K562 (cell line): ENCODE data around the gene SYT1. TPM values are rescaled to one million over a fixed set of nuclear protein-coding genes. Genes with fewer than 3 reads are reported as not detected.
"Not testable (repeated sequence)": the region's sequence is repeated elsewhere in the genome, so short reads cannot be mapped to it uniquely, and the experiment has no call there.

Experiments
- ATAC-seq: fragments of 200-7000 bp; cut with Tn5 transposase; 3 replicates; pipeline ENCODE4 v1.9.1; 2020; ENCODE audit warnings: moderate library complexity
- BruUV-seq: library from RNA; stranded (reverse); fragments of 400-500 nt; replicated peaks from 2 replicates; lab custom pipeline; 2021; lab: Mats Ljungman, UMichigan
- CTCF ChIA-PET: fragments of 300-600 bp; formaldehyde crosslinking; extraction: SDS; loops from one replicate; lab custom pipeline; 2021; ENCODE audit warnings: low intra/inter-chr PET ratio; lab: Yijun Ruan, JAX
- POLR2A ChIA-PET: fragments of 300-600, 350-650 bp; sonication (Branson Sonifier 250); formaldehyde crosslinking; extraction: SDS; loops from one replicate; lab custom pipeline; 2021; ENCODE audit warnings: antibody characterized with exemption, inconsistent platforms; lab: Yijun Ruan, JAX
- DNase-seq, 4 experiments: peaks; one replicate each; pipeline versions ENCODE4 v3.0.0 to v3.0.0-alpha.2; 2011 to 2018; ENCODE audit warnings: low spot score in 3 of 4, mixed read lengths in 3 of 4; ENCODE audit errors: extremely low read depth in 1 of 4
- FAIRE-seq: peaks from 2 replicates; lab custom pipeline; 2011; peaks lifted over from hg19 to GRCh38; lab: Jason Lieb, UNC
- H2AFZ ChIP-seq: 2 replicates; pipeline ENCODE4 v1.6.0; 2011; ENCODE audit warnings: low read depth, low read length, control low read depth, inconsistent platforms
- H3K27ac ChIP-seq: fragments of 200-600 bp; 3 replicates; pipeline ENCODE4 v1.8.0; 2011; ENCODE audit warnings: low read depth, mild to moderate bottlenecking, control low read depth, inconsistent platforms, low read length, moderate library complexity, mixed read lengths; ENCODE audit errors: extremely low read depth
- H3K27me3 ChIP-seq, 2 experiments: fragments of 300-600 bp in 1 of 2; 2 replicates in 1 of 2; 3 replicates in 1 of 2; pipeline versions ENCODE4 v1.6.0 to v1.8.0; 2011; ENCODE audit warnings: inconsistent platforms in 2 of 2, low read length in 2 of 2, mild to moderate bottlenecking in 1 of 2, mixed read lengths in 1 of 2, moderate library complexity in 1 of 2; ENCODE audit not compliant: control insufficient read depth in 2 of 2, insufficient read depth in 2 of 2
- H3K36me3 ChIP-seq: fragments of 300-600 bp; 3 replicates; pipeline ENCODE4 v1.8.0; 2011; ENCODE audit warnings: mild to moderate bottlenecking, low read length, inconsistent platforms; ENCODE audit not compliant: control insufficient read depth, insufficient read depth
- H3K4me1 ChIP-seq, 2 experiments: fragments of 200-600 bp in 1 of 2; replicated peaks in 1 of 2; 2 replicates in 1 of 2; 3 replicates in 1 of 2; pipeline versions ENCODE4 v1.5.1 to v1.8.0; 2011; ENCODE audit warnings: inconsistent platforms in 2 of 2, low read length in 2 of 2, mild to moderate bottlenecking in 1 of 2, mixed read lengths in 1 of 2, moderate library complexity in 1 of 2; ENCODE audit not compliant: control insufficient read depth in 2 of 2, insufficient read depth in 2 of 2
- H3K4me2 ChIP-seq: 2 replicates; pipeline ENCODE4 v1.6.1; 2011; ENCODE audit warnings: low read length, control low read depth, inconsistent platforms, mixed read lengths; ENCODE audit not compliant: insufficient read depth
- H3K4me3 ChIP-seq: fragments of 200-600 bp; sonication (generic), shearing (Covaris generic); 2 replicates; pipeline ENCODE4 v1.5.1; 2016; ENCODE audit warnings: control low read depth, inconsistent platforms
- H3K79me2 ChIP-seq: fragments of 200-600 bp; 3 replicates; pipeline ENCODE4 v1.8.0; 2011; ENCODE audit warnings: low read length, inconsistent platforms; ENCODE audit not compliant: control insufficient read depth, insufficient read depth
- H3K9ac ChIP-seq, 2 experiments: 2 replicates each; pipeline versions ENCODE4 v1.6.0 to v1.6.1; 2011; ENCODE audit warnings: low read depth in 2 of 2, low read length in 2 of 2, control low read depth in 1 of 2, inconsistent platforms in 1 of 2, mild to moderate bottlenecking in 1 of 2, mixed read lengths in 1 of 2; ENCODE audit not compliant: insufficient read depth in 1 of 2
- H3K9me1 ChIP-seq: one replicate; pipeline ENCODE4 v1.6.0; 2011; ENCODE audit warnings: inconsistent platforms, mild to moderate bottlenecking, low read length, moderate library complexity; ENCODE audit not compliant: control insufficient read depth, insufficient read depth
- H3K9me3 ChIP-seq: replicated peaks from 2 replicates; pipeline ENCODE4 v1.5.1; 2011; ENCODE audit warnings: low read depth, low read length, inconsistent platforms; ENCODE audit not compliant: control insufficient read depth, insufficient read depth
- H4K20me1 ChIP-seq: replicated peaks from 2 replicates; pipeline ENCODE4 v1.6.1; 2011; ENCODE audit warnings: low read length, inconsistent platforms, mixed read lengths; ENCODE audit not compliant: control insufficient read depth, insufficient read depth
- ASH1L ChIP-seq: fragments of 450-650 bp; IDR thresholded peaks from 2 replicates; pipeline ENCODE4 v1.6.1; 2018; ENCODE audit warnings: borderline replicate concordance, mild to moderate bottlenecking, low read depth; ENCODE audit not compliant: partially characterized antibody
- POLR3G ChIP-seq: IDR thresholded peaks from 2 replicates; pipeline ENCODE4 v1.6.1; 2011; ENCODE audit not compliant: insufficient read length, insufficient replicate concordance; ENCODE audit errors: extremely low read depth
- SIRT6 ChIP-seq: IDR thresholded peaks from one replicate; pipeline ENCODE4 v1.6.1; 2012; ENCODE audit warnings: low read depth, mild to moderate bottlenecking, control low read depth, inconsistent platforms, low read length, moderate library complexity
- SREBF2 ChIP-seq: sonication (generic); formaldehyde crosslinking; IDR thresholded peaks from 2 replicates; pipeline ENCODE4 v1.4.0; 2020; ENCODE audit warnings: mild to moderate bottlenecking, missing genetic modification reagents
- TCF3 ChIP-seq: sonication (generic); formaldehyde crosslinking; IDR thresholded peaks from 2 replicates; pipeline ENCODE4 v1.4.0; 2020; ENCODE audit warnings: mild to moderate bottlenecking, missing genetic modification reagents
- ZNF324 ChIP-seq: fragments of 250-450 bp; sonication (Bioruptor Pico); IDR thresholded peaks from 2 replicates; pipeline ENCODE4 v1.4.0; 2020; ENCODE audit warnings: mild to moderate bottlenecking
- ZNF449 ChIP-seq: fragments of 250-450 bp; sonication (Bioruptor Pico); IDR thresholded peaks from 2 replicates; pipeline ENCODE4 v1.8.0; 2022; ENCODE audit warnings: moderate library complexity, mild to moderate bottlenecking, inconsistent platforms
- WGBS: fragments of 100-300 bp; shearing (Covaris generic); methylation state at CpG from one replicate; pipeline ENCODE4 v1.1.6; 2016; ENCODE audit warnings: low coverage, mixed read lengths; ENCODE audit not compliant: insufficient coverage; ENCODE audit errors: missing lambda C conversion rate; 5-methylcytosine and 5-hydroxymethylcytosine counted together
- in situ Hi-C: fragments of 300-500 bp; cut with MboI; formaldehyde crosslinking; loops from 4 replicates; pipeline ENCODE4 v1.15.0; 2018; ENCODE audit warnings: inconsistent platforms, mixed read lengths
- intact Hi-C: fragments of 100-400 bp; cut with micrococcal nuclease; formaldehyde crosslinking; loops from 2 replicates; pipeline ENCODE4 v1.14.2; 2022
- polyA plus RNA-seq, 8 experiments: library from polyadenylated mRNA; depleted of rRNA in 4 of 8; stranded (reverse) in 5 of 8; unstranded in 3 of 8; fragments of >200 nt; fragmentation: Nextera tagmentation in 2 of 8; fragmentation: Illumina TruSeq in 1 of 8; extraction: Ambion mirVana in 2 of 8; extraction: Trizol in 1 of 8; gene quantifications; 2 replicates each; pipeline versions ENCODE4 v1.2.1 to v1.2.3, GENCODE V29; 2011 to 2014; ENCODE audit warnings: inconsistent platforms in 1 of 8, missing spikeins in 1 of 8
- total RNA-seq, 7 experiments: library from RNA; depleted of rRNA in 6 of 7; stranded (reverse); fragments of >200 nt in 6 of 7; fragmentation: Illumina TruSeq in 2 of 7; extraction: Trizol in 2 of 7; gene quantifications; 2 replicates each; pipeline versions ENCODE4 v1.2.1 to v1.2.3, GENCODE V29; 2011 to 2021; ENCODE audit warnings: low replicate concordance in 1 of 7
- TF ChIP-seq, protein P1 (sequence below): sonication (generic); formaldehyde crosslinking; IDR thresholded peaks from 2 replicates; pipeline ENCODE4 v1.8.1; 2023; ENCODE audit warnings: mild to moderate bottlenecking, missing genetic modification reagents

The SYT1 gene
- total and polyA plus RNA-seq, 9 of the 15 experiments (the other 6 are each of a cell fraction or from before 2014, with no cell fraction given) = 0.03 to 0.13 (median 0.07) TPM; not detected in 4

GRCh38 chr12:79206871-79207270 is 342.3 kb downstream of the SYT1 start (continued):
- TF ChIP-seq ZNF449 (CRISPR knock-in tag) (no peak), ASH1L (no peak), POLR3G (no peak), TCF3 (no peak), SREBF2 (CRISPR knock-in tag) (no peak), ZNF324 (no peak), SIRT6 (no peak)
- TF ChIP-seq, protein P1, sequence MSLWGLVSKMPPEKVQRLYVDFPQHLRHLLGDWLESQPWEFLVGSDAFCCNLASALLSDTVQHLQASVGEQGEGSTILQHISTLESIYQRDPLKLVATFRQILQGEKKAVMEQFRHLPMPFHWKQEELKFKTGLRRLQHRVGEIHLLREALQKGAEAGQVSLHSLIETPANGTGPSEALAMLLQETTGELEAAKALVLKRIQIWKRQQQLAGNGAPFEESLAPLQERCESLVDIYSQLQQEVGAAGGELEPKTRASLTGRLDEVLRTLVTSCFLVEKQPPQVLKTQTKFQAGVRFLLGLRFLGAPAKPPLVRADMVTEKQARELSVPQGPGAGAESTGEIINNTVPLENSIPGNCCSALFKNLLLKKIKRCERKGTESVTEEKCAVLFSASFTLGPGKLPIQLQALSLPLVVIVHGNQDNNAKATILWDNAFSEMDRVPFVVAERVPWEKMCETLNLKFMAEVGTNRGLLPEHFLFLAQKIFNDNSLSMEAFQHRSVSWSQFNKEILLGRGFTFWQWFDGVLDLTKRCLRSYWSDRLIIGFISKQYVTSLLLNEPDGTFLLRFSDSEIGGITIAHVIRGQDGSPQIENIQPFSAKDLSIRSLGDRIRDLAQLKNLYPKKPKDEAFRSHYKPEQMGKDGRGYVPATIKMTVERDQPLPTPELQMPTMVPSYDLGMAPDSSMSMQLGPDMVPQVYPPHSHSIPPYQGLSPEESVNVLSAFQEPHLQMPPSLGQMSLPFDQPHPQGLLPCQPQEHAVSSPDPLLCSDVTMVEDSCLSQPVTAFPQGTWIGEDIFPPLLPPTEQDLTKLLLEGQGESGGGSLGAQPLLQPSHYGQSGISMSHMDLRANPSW (CRISPR knock-in tag) = no peak

GRCh38 chr12:79210403-79210802 is 345.8 kb downstream of the SYT1 start:
- H3K36me3 ChIP-seq, ATAC-seq, DNase-seq, H2AFZ ChIP-seq, FAIRE-seq, H3K9me3 ChIP-seq, intact Hi-C loops, H3K4me1 ChIP-seq, H3K79me2 ChIP-seq, H3K27me3 ChIP-seq, H3K9me1 ChIP-seq, H3K4me2 ChIP-seq, CTCF ChIA-PET, H4K20me1 ChIP-seq, in situ Hi-C loops, POLR2A ChIA-PET, H3K4me3 ChIP-seq, H3K27ac ChIP-seq, BruUV-seq, H3K9ac ChIP-seq: not testable (repeated sequence)
- 0% methylated on average over 3 of the region's 3 CpGs for WGBS
